NT2/D1 (cell line): ENCODE measurements around the gene BIRC2.

ENCODE experiments used
- SUZ12 ChIP-seq: IDR thresholded peaks from 2 replicates; pipeline ENCODE4 v1.6.1; 2011; ENCODE audit not compliant: insufficient read length, insufficient read depth; ENCODE audit errors: extremely low read depth
- YY1 ChIP-seq: IDR thresholded peaks from 2 replicates; pipeline ENCODE4 v1.6.1; 2011; ENCODE audit not compliant: insufficient read length, insufficient read depth
- ZNF274 ChIP-seq: IDR thresholded peaks from 2 replicates; pipeline ENCODE4 v1.6.1; 2011; ENCODE audit warnings: mild to moderate bottlenecking, low read depth, low read length

- no peak for TF ChIP-seq SUZ12
- TF ChIP-seq ZNF274, result no peak
- no peak for TF ChIP-seq YY1
These were observed 51.3 kb downstream of the BIRC2 start for GRCh38 chr11:102398297-102398696.
